Measurements from ENCODE around the gene PSMD8.

- TF ChIP-seq CTCF (IDR thresholded peaks at IDR 0.05) (no peak), POLR2A (IDR thresholded peaks at IDR 0.05) (no peak)
Measured at GRCh38 chr19:38355728-38356725, 18.3 kb upstream of the PSMD8 start.

Data from body of pancreas (tissue), 4 donors.